DMS153 (cell line): ENCODE results near the gene GPR158.

Source experiments
- DNase-seq: peaks from one replicate; lab custom pipeline; 2025; lab: John Stamatoyannopoulos, UW

GPR158 gene

GRCh38 chr10:25206693-25207414, 32.1 kb downstream of the GPR158 start:
- no peak for DNase-seq

DNA sequence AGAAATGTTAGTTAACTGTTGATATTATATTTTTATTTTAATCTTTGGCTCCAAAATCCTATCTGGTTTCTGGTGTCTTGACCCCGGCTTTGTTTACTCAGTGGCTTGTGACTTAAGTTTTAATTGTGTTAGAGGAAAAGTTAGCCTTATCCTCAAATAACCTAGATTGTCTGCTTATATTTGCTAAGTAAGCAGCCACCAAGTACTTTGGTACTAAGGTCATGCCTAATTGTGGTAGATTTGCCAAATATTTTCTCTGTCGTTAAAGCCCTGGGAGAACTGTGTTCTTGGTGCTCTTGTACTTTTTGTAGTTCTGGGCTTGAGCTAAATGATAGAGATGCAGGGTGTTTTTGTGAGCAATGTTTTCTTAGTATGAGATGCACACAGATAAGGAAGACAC, 34.8 kb downstream of the GPR158 start:
- DNase-seq = no peak

GRCh38 chr10:25210265-25210664, 35.5 kb downstream of the GPR158 start:
- DNase-seq = no peak

DNA sequence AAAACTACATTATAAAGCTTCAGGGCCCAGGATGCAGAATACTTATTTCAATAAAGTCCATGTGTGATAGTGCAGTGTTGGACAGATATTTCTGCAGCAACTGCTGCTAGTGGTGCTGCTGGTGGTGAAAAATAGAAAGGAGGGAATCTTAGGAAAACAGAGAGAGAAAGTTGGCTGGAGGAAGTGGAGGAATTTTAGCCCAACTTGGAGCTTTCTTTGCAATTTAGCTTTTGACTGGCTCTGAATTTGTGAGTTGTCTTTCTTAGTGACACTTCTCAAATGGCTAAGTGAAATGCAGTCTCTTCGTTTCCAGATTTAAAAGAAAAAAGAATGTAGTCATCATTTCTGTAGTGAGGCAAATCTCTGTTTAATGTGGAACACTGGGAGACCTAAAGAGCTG, 45.4 kb downstream of the GPR158 start:
- no peak for DNase-seq

DNA sequence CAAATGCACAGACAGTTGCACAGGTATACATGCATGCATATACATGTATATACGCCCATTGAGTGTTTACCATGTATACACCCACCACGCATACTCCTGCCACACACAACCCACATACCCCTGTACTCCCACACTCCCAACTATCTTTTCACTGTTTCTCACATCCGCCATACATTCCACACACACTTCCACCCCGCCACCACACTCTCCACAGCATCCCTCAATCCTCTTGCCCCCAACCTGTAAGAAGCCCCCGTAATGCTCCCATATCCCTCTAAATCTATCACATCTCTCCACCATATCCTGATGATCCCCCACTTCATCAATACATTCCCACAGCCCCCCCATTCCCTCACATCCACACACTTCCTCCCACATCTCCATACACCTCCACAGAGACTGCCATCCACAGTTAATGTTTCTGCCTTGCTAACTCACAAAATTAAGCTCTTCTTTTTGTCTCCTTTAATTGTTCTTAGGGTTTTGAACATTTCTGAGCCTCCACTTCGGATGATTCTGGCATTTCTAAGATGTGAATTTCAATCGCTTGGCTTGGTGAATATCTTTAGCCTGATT, 47.4 kb downstream of the GPR158 start:
- DNase-seq = no peak

GRCh38 chr10:25226775-25227682, 52.2 kb downstream of the GPR158 start:
- no peak for DNase-seq

DNA sequence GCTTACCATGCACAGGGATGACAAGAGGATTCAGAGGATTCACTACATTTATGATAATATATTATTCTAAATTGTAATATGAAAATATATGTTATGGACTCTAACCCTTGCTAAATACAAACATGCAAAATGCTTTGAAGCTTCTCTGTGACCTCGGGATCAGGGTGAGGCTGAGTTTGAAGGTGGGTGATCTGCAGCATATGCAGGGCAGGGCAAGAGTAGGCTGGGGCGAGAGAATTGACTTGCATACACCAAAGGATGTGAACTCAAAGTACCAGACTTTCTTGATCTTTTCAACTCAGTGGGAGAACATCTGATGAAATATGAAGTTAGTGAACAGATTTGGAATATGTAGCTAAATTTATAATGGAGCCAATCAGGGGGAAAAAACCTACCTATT, 57.0 kb downstream of the GPR158 start:
- no peak for DNase-seq

GRCh38 chr10:25232204-25232603, 57.4 kb downstream of the GPR158 start:
- DNase-seq = no peak

GRCh38 chr10:25245165-25245564, 70.4 kb downstream of the GPR158 start:
- DNase-seq = no peak

GRCh38 chr10:25257646-25258045, 82.8 kb downstream of the GPR158 start:
- DNase-seq = no peak

DNA sequence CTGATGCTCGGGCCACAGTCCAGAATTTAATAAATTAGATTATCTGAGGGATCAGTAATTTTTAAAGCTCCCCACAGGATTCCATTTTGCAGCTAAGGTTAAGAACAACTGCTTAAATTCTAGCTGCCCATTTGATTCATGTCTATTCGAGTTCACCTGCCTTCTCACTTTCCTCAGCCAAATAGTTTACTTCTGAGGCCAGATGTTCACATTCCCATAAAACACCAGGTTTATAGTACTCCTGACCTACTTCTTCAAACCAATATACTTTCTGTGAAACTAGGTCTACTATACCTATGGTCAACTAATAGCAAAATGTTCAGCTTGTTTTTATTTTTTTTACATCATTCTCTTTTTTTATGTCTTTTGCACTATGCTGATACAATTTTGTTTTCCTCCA, 86.3 kb downstream of the GPR158 start:
- DNase-seq = no peak

- peak; percentile 77 for DNase-seq
Measured at GRCh38 chr10:25261558-25261957, 86.8 kb downstream of the GPR158 start.

DNA sequence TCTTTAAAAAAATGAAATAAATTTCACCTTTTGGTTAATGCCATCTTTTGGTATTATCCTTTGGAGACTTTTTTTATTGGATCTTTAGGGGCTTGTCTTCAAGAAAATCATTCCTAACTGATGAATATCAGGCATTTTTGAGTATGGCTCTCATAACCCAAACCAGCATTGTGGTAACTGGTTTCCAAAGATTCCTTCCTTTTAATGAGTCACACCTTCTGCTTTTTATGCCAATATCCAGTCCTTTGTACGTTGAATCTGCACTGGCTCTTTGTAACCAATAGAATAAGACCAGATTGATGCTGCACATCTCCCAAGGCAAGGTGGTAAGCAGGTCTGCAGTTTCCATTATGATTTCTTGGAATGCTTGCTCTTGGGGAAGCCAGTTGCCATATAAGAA, 89.1 kb downstream of the GPR158 start:
- DNase-seq = no peak

DNA sequence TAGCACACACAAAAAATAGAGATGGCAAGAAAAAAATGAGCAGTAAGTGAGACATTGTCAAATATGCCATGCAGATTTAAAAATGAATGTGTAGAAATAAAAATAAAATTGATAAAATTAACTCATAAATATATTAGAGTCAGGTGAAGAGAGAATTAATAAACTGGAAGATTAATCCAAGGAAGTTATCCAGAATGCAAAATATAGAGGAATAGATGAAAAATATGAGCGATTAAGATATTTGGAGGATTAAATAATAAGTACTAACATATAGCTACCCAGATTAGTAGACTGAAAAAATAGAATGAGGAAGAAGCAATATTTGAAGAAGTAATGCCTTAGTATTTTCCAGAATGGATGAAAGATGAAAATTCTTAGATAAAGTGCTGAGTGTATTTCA, 103.4 kb downstream of the GPR158 start:
- no peak for DNase-seq

- no peak for DNase-seq
Measured at GRCh38 chr10:25280076-25280475, 105.3 kb downstream of the GPR158 start.

- DNase-seq = no peak
Measured at GRCh38 chr10:25280573-25280972, 105.8 kb downstream of the GPR158 start.

GRCh38 chr10:25285809-25286208, 111.0 kb downstream of the GPR158 start:
- DNase-seq = no peak

- DNase-seq = no peak
Measured at GRCh38 chr10:25288181-25288580, 113.4 kb downstream of the GPR158 start.

DNA sequence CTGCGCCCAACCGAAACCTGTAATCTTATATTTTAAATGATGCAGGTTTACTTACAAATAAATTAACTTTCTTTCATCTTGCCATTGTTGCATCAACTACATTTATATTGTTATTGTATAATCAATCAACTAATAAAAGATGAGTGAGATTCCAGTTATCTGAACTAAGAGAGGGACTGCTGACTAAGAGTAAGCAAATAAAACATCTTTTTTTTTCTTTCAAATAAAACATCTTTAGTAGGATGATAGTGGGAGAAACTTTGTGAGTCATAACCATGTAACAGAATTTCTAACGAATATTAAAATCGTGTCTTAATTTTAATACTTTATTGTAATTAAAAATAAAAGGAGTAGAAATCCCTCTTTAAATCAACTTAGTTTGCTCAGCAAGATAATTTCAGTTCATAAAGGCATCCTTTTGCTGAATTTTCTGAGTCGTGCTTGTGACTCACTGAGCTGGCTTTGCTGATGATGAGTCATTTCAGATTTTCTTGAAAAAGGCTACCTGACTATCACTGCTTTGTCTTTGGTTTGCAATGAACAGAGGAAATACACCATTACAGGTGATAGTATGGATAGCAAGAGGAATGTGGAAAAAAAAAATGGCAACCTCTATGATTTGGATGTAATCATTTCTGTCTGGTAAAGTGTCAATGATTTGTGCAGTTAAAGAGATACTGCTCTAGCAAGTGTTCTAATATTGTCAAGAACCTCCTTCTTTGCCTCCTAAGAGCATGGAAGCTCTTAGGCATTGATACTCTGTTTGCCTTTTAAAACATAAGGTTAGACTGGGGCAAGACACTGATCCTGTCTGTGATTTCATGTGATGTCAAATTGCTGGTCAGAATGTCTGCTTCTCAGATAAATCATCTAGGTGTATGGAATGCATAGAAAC, 119.5 kb downstream of the GPR158 start:
- no peak for DNase-seq

- DNase-seq = no peak
Measured at GRCh38 chr10:25296324-25296723, 121.5 kb downstream of the GPR158 start.

DNA sequence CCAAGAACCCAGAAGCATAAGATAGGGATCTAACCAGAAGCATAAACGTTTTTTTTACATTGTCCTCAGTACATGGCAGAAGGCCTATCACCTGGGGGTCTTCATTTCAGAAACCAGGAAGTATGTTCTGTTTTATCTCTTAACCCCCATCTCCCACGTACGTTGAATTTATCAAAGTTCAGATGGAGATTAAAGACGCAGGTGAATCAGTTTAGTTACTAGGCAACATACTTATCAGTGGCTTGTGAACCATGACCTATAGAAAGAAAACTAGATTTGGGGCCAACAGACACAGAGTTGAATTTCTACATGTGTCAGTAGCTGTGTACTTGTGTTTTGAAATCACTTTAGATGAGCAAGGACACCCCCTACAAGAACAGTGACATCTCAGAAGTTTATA, 122.7 kb downstream of the GPR158 start:
- no peak for DNase-seq

- DNase-seq = no peak
Measured at GRCh38 chr10:25300073-25300472, 125.3 kb downstream of the GPR158 start.
